Neuronal stem cell (in vitro differentiated cells): ENCODE results near the gene NPHP1.
"Not testable (repeated sequence)": the region's sequence is repeated elsewhere in the genome, so short reads cannot be mapped to it uniquely, and the experiment has no call there.

Experiments
- DNase-seq: peaks from one replicate; pipeline ENCODE4 v3.0.0-alpha.2; 2013; ENCODE audit warnings: low spot score
- H2AFZ ChIP-seq: one replicate; pipeline ENCODE4 v1.6.1; 2013; ENCODE audit warnings: mild to moderate bottlenecking, low read length, inconsistent platforms
- H2AK5ac ChIP-seq: 2 replicates; pipeline ENCODE4 v1.6.1; 2013; ENCODE audit warnings: low read depth, mild to moderate bottlenecking, inconsistent platforms, low read length, moderate library complexity, mixed read lengths
- H2BK120ac ChIP-seq: 2 replicates; pipeline ENCODE4 v1.6.1; 2013; ENCODE audit warnings: low read depth, mild to moderate bottlenecking, inconsistent platforms, low read length, moderate library complexity, mixed read lengths
- H2BK12ac ChIP-seq: one replicate; pipeline ENCODE4 v1.6.1; 2013; ENCODE audit warnings: low read length, inconsistent platforms
- H2BK15ac ChIP-seq: 2 replicates; pipeline ENCODE4 v1.6.1; 2013; ENCODE audit warnings: mild to moderate bottlenecking, low read length, inconsistent platforms, mixed read lengths
- H2BK5ac ChIP-seq: one replicate; pipeline ENCODE4 v1.6.1; 2013; ENCODE audit warnings: inconsistent platforms, mild to moderate bottlenecking, low read length, moderate library complexity
- H3K14ac ChIP-seq: one replicate; pipeline ENCODE4 v1.6.1; 2013; ENCODE audit warnings: low read length, inconsistent platforms
- H3K18ac ChIP-seq: 2 replicates; pipeline ENCODE4 v1.6.1; 2013; ENCODE audit warnings: low read length, inconsistent platforms
- H3K23ac ChIP-seq: 2 replicates; pipeline ENCODE4 v1.6.1; 2013; ENCODE audit warnings: low read depth, mild to moderate bottlenecking, mixed read lengths, low read length, inconsistent platforms; ENCODE audit not compliant: poor library complexity
- H3K27ac ChIP-seq: replicated peaks from 3 replicates; pipeline ENCODE4 v1.5.1; 2013; ENCODE audit warnings: low read length, inconsistent platforms
- H3K27me3 ChIP-seq, 3 experiments: 2 replicates each; pipeline ENCODE4 v1.6.1; 2013; ENCODE audit warnings: low read length in 3 of 3, mild to moderate bottlenecking in 2 of 3, inconsistent platforms in 1 of 3, low read depth in 1 of 3, mixed read lengths in 1 of 3, moderate library complexity in 1 of 3; ENCODE audit not compliant: control insufficient read depth in 3 of 3, insufficient read depth in 3 of 3
- H3K36me3 ChIP-seq, 2 donors: replicated peaks in 1 of 2; 2 replicates each; pipeline ENCODE4 v1.6.1; 2013; ENCODE audit warnings: low read length in 2 of 2; ENCODE audit not compliant: control insufficient read depth in 2 of 2, insufficient read depth in 2 of 2
- H3K4ac ChIP-seq: 2 replicates; pipeline ENCODE4 v1.6.1; 2013; ENCODE audit warnings: inconsistent platforms, mild to moderate bottlenecking, low read length, moderate library complexity
- H3K4me1 ChIP-seq, 2 donors: 1 replicate in 1 of 2; 2 replicates in 1 of 2; pipeline ENCODE4 v1.6.1; 2013; ENCODE audit warnings: low read length in 2 of 2, low read depth in 1 of 2; ENCODE audit not compliant: control insufficient read depth in 2 of 2, insufficient read depth in 1 of 2
- H3K4me2 ChIP-seq: one replicate; pipeline ENCODE4 v1.6.1; 2013; ENCODE audit warnings: mild to moderate bottlenecking, low read length, inconsistent platforms; ENCODE audit not compliant: insufficient read depth, poor library complexity, severe bottlenecking
- H3K4me3 ChIP-seq, 2 donors: 2 replicates each; pipeline ENCODE4 v1.5.1; 2013; ENCODE audit warnings: low read length in 2 of 2, mild to moderate bottlenecking in 2 of 2, inconsistent platforms in 1 of 2, moderate library complexity in 1 of 2
- H3K79me1 ChIP-seq: one replicate; pipeline ENCODE4 v1.6.1; 2013; ENCODE audit warnings: low read depth, mild to moderate bottlenecking, inconsistent platforms, low read length, moderate library complexity
- H3K9ac ChIP-seq: one replicate; pipeline ENCODE4 v1.6.1; 2013; ENCODE audit warnings: mild to moderate bottlenecking, low read depth, low read length, inconsistent platforms; ENCODE audit not compliant: poor library complexity
- H3K9me3 ChIP-seq, 2 donors: replicated peaks in 1 of 2; 2 replicates each; pipeline versions ENCODE3 to v1.6.1; 2013; ENCODE audit warnings: low read length in 2 of 2, mild to moderate bottlenecking in 2 of 2, inconsistent platforms in 1 of 2, low read depth in 1 of 2, mixed read lengths in 1 of 2, moderate library complexity in 1 of 2; ENCODE audit not compliant: control insufficient read depth in 2 of 2, insufficient read depth in 1 of 2
- H4K8ac ChIP-seq: one replicate; pipeline ENCODE4 v1.6.1; 2013; ENCODE audit warnings: low read depth, mild to moderate bottlenecking, inconsistent platforms, low read length, moderate library complexity
- H4K91ac ChIP-seq: one replicate; pipeline ENCODE4 v1.6.1; 2013; ENCODE audit warnings: low read length, low read depth, mild to moderate bottlenecking, inconsistent platforms; ENCODE audit not compliant: poor library complexity
- WGBS, 2 donors: extraction: QIAGEN DNeasy Blood & Tissue Kit; methylation state at CpG; one replicate each; pipeline ENCODE4 v1.1.7; 2013; ENCODE audit warnings: missing lambda C conversion rate in 2 of 2, mixed read lengths in 1 of 2; ENCODE audit not compliant: insufficient read length in 2 of 2, insufficient replicate concordance in 1 of 2; ENCODE audit errors: extremely low coverage in 2 of 2; 5-methylcytosine and 5-hydroxymethylcytosine counted together

The NPHP1 gene

DNA sequence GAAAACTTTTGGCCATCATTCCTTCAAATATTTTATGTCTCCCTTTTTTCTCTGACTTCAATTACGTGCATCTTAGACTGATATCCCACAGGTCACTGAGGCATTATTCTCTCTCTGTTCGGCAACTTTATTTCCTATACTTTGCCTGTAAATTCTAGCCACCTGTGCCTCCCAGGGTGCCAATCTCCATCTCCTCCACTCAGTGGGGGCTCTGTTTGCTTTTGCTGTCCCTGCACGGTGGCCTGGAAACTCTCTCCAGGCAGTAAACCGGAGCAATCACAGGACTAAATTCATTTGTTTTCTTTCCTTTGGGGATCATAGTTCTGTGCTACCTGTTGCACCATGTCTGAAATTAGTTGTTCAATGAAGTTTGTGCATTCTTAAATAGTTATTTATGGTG lies 17.1 kb upstream of the NPHP1 start:
- WGBS, 2 donors: no CpG with 5 or more reads among the region's 4 CpGs
- no peak overlapping the region for H2BK12ac ChIP-seq
- H3K9ac ChIP-seq: no peak overlapping the region
- H2AK5ac ChIP-seq: no peak overlapping the region
- H3K4me1 ChIP-seq: no peaks in the 10 kb centered on the region
- H3K4me3 ChIP-seq: no peak overlapping the region
- no peak overlapping the region for H3K23ac ChIP-seq
- no peak overlapping the region for H3K4me2 ChIP-seq
- no peak overlapping the region for H4K91ac ChIP-seq
- H2BK15ac ChIP-seq: no peak overlapping the region
- H3K14ac ChIP-seq: no peak overlapping the region
- DNase-seq: no peak
- no peak overlapping the region for H2BK120ac ChIP-seq
- no peak overlapping the region for H2BK5ac ChIP-seq
- no peak overlapping the region for H4K8ac ChIP-seq
- no peak overlapping the region for H3K18ac ChIP-seq
- no peaks in the 10 kb centered on the region for H3K79me1 ChIP-seq
- no peak overlapping the region for H3K4ac ChIP-seq
- H3K27me3 ChIP-seq: peaks cover 0 to 32% (median 0%) of the 10 kb centered on the region in 3 experiments
- H3K36me3 ChIP-seq: no peaks in the 10 kb centered on the region
- no peak overlapping the region for H3K27ac ChIP-seq
- H2AFZ ChIP-seq: no peak overlapping the region
- H3K9me3 ChIP-seq: no peaks in the 10 kb centered on the region

GRCh38 chr2:110220190-110220564 lies 15.4 kb upstream of the NPHP1 start:
- Histone ChIP-seq H3K4ac (no peak overlapping the region), H3K9ac (no peak overlapping the region), H2BK120ac (no peak overlapping the region), H3K27me3 (peaks cover 0 to 32% (median 0%) of the 10 kb centered on the region in 3 experiments), H2AFZ (no peak overlapping the region), H2BK5ac (no peak overlapping the region), H2BK15ac (no peak overlapping the region), H4K91ac (no peak overlapping the region), H3K4me1 (no peaks in the 10 kb centered on the region), H3K79me1 (no peaks in the 10 kb centered on the region), H4K8ac (no peak overlapping the region), H3K27ac (no peak overlapping the region), H3K4me2 (no peak overlapping the region), H3K14ac (no peak overlapping the region), H3K23ac (no peak overlapping the region), H3K4me3 (no peak overlapping the region), H3K18ac (no peak overlapping the region), H2AK5ac (no peak overlapping the region), H3K36me3 (no peaks in the 10 kb centered on the region), H3K9me3 (no peaks in the 10 kb centered on the region), H2BK12ac (no peak overlapping the region)
- WGBS, 2 donors: no CpG with 5 or more reads among the region's 2 CpGs
- no peak for DNase-seq

- no peak for DNase-seq
Observed at GRCh38 chr2:110219496-110220189, 14.8 kb upstream of the NPHP1 start.

DNA sequence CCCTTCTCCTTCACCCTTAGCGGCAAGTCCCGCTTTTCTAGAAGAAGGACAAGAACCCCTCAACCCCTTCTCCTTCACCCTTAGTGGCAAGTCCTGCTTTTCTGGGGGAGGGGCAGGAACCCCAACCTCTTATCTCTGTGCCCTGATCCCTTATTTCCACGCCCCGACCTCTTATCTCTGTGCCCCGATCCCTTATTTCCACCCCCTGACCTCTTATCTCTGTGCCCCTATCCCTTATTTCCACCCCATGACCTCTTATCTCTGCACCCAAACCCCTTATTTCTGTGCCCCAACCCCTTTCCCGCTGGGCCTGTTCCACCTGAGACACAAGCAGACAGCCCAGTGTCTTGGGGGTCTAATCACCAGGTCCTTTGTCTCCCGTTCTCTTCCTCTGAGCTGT lies 14.1 kb upstream of the NPHP1 start:
- not testable (repeated sequence) for H2AFZ ChIP-seq, H3K23ac ChIP-seq, H3K9ac ChIP-seq, H4K91ac ChIP-seq, H3K9me3 ChIP-seq, H3K79me1 ChIP-seq, H3K4ac ChIP-seq, H3K27ac ChIP-seq, H2BK15ac ChIP-seq, H3K36me3 ChIP-seq, H3K14ac ChIP-seq, H4K8ac ChIP-seq, H3K4me2 ChIP-seq, H2BK120ac ChIP-seq, H3K4me3 ChIP-seq, H3K18ac ChIP-seq, DNase-seq, H2AK5ac ChIP-seq, H2BK12ac ChIP-seq, H2BK5ac ChIP-seq, H3K4me1 ChIP-seq
- WGBS, 2 donors: no CpG with 5 or more reads among the region's 7 CpGs
- peaks cover 0 to 32% (median 0%) of the 10 kb centered on the region in 3 experiments for H3K27me3 ChIP-seq

More at GRCh38 chr2:110219496-110220189, 14.8 kb upstream of the NPHP1 start:
- no peak overlapping the region for H4K91ac ChIP-seq
- H2AK5ac ChIP-seq: no peak overlapping the region
- no peak overlapping the region for H2BK12ac ChIP-seq
- no peak overlapping the region for H3K9ac ChIP-seq
- H3K9me3 ChIP-seq: no peaks in the 10 kb centered on the region
- H2BK5ac ChIP-seq: no peak overlapping the region
- no peak overlapping the region for H4K8ac ChIP-seq
- no peaks in the 10 kb centered on the region for H3K79me1 ChIP-seq
- no peak overlapping the region for H3K23ac ChIP-seq
- no peaks in the 10 kb centered on the region for H3K4me1 ChIP-seq
- WGBS, 2 donors: no CpG with 5 or more reads among the region's 1 CpG
- H2AFZ ChIP-seq: no peak overlapping the region
- H3K14ac ChIP-seq: no peak overlapping the region
- H3K18ac ChIP-seq: no peak overlapping the region
- no peaks in the 10 kb centered on the region for H3K36me3 ChIP-seq
- H2BK15ac ChIP-seq: no peak overlapping the region
- H3K4me3 ChIP-seq: no peak overlapping the region
- no peak overlapping the region for H3K4me2 ChIP-seq
- H3K27ac ChIP-seq: no peak overlapping the region
- H3K27me3 ChIP-seq: peaks cover 0 to 32% (median 0%) of the 10 kb centered on the region in 3 experiments
- no peak overlapping the region for H2BK120ac ChIP-seq
- no peak overlapping the region for H3K4ac ChIP-seq
